CD4-positive, alpha-beta T cell treated with Interleukin-21 for 1 hour (primary cell): ENCODE measurements around the gene HDAC11.
"Not testable (repeated sequence)": the region's sequence is repeated elsewhere in the genome, so short reads cannot be mapped to it uniquely, and the experiment has no call there.

Source experiments
- DNase-seq: peaks from one replicate; pipeline ENCODE4 v3.0.0-alpha.2; 2020

HDAC11 gene

DNA sequence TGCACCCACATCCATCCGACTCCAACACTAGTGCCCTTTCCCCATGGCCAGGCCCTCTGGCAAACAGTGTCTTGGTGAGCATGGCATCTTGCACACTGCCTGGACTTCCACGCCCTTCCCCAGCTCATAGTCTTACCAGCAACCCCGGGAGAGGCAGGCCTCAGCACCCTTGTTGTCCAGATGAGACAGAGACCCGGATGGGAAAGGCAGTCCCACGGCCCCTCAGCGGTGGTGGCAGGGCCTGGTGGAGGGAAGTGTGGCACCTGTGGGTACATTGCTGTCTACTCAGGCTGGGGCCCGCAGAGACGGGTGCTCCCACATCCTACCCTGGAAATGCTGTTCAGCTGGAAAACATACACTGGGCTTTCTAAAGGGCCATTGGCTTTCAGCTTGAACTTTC, 28.4 kb downstream of the HDAC11 start:
- no peak for DNase-seq

DNA sequence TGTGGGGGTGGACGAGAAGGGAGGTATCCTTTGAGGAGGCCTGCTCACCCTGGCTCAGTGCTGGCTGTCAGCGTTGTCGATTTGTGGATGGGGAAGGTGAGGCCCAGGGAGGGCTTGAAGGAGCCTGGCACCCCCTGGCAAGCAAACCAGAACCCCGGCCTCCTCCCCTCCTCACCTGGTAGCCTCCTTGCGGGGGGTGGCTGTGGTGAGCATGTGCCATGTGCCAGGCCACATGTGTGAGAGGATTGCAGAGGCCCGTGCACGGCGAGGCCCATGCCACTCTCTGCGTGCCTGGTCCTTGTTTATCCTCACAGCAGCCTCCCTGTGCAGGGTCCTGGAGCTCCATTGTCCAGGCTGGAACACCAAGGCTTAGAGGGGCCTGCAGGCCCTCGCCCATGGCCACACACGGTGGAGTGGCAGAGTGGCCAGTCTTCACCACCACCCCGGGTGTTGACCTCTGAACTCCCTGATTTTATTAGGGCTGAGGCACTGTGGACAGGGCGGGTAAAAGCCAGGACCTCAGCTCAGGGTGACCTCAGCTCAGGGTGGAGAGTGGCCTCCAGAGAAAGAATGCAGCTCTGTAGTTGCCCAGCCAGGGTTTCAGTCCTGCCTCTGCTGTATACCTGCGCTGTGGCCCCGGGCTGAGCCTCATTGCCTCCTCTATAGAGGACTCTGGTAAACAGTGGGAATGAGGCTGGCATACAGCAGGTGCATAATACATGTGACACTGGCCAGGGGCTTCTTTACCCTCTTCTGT, 29.1 kb downstream of the HDAC11 start:
- no peak for DNase-seq

DNA sequence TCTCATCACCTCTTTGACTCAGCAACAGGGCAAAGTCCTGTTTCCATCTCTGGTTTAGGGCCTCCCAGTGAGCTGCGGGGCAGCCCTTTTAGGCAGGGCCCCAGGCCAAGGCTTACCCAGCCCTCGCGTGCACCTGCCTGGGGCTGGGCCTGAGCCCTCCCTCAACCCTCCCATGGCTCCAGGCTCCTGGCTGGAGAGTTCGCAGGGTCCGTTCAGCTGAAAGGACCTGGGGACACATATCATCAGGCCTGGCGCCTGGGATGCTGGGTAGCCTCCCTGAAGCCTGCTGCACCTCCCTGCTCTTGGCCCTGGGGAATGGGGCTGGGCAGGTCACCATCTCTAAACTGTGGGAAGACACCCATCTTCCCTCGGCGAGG, 29.7 kb downstream of the HDAC11 start:
- DNase-seq: no peak

DNA sequence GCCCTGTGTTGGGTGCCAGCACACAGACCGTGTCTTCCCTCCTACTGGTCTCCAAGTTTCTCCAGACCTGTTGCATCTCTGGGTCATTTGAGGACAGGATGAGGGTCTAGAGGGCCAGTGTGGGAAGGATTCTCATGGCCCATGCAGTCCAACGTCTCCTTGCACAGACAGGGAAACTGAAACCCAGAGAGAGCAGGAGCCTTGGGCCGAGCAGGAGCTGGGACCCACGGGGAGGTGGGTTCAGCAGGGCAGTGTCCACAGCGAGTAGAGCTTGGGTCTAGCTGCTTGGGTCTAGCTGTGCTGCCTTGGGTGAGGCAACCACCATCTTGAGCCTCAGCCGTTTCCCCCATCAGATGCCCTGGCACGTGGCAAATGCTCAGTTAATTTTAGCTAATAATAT, 32.3 kb downstream of the HDAC11 start:
- no peak for DNase-seq

DNA sequence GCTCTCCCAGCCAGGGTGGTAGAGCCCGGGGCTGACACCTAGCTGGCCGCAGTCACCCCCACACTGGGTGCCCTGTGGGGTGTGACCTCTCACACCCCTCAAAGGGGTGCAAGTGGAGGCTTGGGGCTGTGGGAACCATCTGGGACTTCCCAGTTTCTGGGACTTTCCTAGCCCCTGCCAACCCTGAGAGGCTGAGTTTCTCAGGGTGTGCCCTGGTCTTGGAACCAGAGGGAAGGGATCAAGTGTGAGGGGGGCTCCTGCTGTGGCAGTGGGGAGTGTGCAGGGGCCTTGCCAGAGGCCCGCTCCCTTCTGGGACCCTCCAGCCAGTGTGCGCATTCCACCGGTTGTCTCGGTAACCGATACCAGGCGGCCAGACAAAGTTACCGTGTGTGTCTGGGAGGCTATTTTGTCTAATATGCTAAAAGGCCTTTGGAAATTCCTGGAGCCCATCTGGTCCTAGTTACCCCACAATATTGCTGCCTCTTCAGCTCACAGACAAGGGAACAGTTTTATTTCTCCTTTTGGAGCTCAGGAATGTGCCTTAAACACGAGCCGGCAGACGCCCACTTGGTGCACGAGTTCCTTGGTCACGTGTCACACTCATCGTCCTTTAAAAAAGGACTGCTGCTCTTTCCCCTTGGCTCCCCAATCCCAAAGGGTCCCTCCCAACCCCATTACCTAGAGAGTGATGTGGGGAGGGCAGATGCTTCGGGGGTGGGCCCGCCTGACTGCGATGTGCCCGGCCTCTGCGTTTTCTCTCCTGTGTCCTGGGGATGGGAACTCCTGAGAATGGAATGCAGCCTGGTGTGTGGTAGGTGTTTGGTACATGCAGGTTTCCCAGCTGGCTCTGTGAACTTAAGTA, 33.2 kb downstream of the HDAC11 start:
- DNase-seq: no peak

DNA sequence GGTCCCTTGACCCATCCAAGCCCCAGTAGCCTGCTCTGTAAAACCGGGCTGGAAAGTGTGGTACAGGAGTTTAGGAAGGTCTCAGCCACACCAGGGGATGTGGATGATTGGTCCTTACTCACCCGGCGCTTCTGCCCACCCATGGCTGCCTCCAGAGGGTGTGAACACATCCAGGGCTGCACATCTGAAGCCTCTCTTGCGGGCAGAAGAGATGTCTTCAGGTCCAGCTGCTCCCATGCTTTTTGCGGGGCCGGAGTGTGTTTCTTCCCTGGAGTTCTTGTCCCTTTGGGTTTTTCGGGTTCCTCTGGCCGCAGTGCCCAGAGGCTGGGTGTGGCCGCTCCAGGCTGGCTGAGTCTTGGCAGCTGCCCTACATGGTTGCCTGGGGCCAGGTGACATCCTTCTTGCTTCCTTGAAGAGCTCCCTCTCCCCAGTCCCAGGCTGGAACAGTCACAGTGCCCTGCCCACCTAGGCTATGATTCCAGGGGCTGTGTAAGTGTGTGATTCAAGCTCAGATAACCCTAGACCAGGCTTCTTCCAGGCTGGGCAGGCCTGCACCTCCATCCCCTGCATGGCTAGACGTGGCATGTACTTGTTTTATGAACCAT, 33.9 kb downstream of the HDAC11 start:
- no peak for DNase-seq

DNA sequence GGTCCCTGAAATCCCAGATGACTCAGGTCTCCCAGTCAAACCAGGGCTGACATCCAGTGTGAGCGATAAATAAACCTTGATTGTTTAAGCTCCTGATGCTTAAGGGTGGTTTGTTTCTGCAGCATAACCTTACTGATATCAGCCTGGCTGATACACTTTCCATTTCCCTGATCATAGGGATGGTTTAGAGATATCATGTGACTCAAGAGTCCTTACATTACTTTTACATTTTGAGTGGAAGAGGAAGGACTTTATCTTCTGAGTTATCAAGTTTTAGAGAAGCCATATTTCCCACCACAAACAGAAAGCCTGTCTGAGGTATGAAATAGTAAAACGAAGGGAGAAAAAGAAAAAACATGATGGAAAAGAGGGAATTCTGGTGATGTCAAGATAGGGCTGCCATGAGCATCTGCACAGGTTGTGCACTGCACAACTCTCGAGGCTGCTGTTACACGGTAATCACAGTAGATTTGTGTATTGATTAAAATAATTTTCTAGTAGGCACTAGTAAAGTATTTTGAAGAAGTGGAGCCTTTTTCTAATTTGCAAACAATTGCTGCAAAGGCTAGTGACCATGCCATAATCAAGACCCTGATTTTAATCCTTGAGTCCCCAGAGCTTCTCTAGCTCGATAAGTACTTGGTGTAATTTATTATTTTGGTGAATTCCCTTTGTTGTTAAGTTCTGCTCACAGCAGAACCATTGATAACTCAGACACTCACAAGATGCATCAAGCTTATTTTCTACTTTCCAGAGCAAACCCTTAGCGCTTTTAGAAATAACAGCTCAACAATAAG, 34.7 kb downstream of the HDAC11 start:
- no peak for DNase-seq

DNA sequence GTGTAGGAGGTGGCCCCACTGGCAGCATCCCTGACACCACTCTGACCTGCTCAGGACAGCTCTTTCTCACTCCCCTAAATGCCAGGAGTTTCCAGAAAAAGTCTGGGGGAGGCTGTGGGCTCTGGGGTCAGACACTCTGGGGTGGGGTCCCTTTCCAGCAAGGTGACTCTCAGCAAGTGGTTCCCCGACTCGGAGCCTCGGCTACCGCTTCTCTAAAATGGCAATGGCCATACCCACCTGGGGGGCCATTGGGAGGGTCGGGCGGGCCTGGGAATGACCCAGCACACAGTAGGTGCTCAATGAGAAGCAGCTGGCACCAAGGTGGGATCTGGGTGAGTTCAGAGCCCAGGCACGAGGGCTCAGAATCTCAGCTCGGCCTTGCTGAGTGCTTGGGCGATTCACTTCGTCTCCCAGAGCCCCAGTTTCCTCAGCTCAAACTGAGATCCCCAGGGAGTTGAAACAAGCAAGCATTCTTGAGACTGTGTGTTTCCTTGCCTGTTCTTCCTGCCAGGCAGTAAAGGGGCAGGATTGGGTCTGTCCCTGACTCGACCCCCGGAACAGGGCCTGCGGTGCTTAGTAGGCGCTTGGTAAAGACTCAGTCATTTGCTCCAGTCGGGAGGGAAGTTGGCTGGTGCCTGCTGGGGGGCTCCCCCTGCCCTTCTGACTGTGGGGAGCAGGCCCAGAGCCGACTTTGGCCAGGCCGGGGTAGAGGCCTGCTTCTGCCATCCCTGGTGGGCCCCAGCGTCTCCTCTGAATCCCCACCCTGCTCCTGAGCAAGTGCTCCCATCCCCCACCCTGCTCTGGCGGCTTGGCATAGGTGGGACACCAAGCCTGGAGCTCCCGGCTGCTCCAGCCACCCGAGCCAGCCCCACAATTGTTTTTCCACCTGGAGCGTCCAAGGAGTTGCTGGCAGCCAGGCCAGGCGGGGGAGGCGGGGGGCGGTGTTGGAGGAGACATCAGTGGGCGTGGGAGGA, 36.0 kb downstream of the HDAC11 start:
- DNase-seq: no peak

DNA sequence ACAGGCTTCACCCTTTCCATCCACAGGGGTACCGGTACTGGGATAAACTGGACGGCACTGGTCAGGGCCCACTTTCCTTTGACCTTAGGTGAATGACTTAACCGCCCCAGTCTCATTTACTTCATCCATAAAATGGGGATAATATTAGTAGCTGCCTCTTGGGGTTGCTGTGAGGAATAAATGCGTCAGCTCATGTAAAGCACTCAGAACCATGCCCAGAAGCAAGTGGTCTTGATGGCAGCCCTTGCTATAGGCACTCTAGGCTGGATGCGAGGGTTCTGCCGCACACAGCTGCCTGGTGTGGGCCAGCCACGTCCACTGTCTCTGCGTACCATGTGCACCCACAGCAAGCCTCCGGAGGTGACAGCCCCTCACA, 36.6 kb downstream of the HDAC11 start:
- no peak for DNase-seq

DNA sequence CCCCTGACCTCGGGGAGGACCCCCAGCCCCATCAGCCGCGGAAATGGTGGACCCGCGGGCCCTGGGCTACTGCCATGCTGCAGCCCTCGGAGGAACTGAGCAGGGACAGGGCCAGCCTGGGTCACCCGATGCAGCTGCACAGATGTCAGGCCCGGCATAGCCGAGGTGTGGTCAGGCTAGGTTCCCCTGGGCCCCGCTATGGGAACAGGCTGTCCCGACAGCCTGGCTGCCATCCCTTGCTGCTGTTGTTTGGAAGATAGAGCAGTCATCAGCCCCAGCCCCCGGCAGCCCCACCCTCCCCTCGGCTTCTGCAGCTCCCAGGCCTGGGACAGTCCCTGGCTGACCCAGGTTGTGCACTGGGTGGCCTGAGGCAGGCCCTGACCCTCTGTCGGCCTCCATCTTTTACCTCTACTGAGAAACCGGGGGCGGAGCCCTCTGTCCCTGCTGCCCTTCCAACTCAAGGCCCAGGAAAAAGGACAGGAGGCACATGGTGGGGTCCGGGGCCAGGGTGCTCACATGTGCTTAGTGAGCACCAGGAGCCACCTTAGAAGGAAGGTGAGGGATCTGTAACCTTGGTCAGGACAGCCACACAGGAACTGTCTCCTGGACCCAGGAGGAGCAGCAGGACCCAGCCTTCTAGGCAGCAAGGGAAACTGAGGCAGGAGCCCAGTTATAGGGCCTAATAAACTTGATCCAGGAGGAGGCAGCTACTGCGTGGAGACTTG, 37.3 kb downstream of the HDAC11 start:
- DNase-seq: no peak

DNA sequence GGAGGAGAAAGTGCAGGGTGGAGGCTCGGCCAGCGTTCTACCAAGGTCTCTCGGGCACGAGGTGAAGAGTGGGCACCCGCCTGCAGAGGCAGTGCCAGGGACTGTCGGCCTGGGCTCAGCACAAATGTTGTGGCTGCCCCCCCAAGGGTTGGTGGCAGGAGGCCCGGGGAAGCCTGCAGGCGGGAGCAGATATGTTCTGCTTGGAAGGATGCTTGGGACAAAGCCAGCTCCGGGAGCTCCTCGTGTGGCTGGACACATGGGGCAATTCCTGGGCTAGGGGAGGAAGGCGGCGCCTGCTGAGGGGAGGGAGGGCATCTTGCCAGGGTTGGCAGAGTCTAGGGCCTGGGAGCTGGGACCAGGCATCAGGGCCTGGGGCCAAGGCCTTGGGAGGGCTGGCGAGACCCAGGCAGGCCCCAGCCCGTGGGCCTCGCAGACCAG, 38.4 kb downstream of the HDAC11 start:
- no peak for DNase-seq

DNA sequence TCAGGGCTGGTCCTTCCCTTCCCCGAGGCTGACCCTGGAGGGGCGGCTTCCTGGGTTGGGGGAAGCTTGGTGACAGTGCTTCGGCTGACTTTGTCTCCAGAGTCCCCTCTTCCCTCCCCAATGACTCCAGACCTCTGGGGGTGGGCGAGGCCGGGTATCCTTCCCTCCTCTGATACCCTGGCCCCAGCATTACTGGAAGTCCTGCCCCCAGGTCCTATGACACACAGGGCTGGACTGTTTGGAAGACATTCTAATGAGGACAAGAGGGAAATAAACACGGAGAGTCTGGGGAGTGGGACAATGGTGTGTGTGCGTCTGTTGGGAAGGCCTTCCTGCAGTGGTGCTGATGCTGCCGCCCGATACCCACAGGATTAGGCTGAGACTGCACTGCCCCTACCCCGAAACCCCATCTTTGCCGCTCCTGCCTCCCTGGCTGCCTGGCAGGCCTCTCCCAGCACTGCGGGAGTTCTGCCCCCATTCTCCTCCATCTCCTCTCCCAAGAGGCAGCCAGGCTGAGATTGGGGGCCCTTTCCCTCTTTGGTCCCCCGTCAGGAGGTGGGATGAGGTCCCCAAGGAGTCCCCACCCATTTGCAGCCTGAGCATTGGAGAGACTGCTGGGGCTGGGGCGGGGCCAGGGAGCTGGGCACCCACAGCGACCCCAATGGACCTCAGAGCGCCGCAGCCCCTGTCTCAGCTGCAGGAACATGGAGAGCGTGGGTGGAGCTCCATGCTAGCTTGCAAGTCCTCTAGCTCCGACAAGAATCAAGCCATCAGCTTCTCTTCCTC, 39.1 kb downstream of the HDAC11 start:
- no peak for DNase-seq

DNA sequence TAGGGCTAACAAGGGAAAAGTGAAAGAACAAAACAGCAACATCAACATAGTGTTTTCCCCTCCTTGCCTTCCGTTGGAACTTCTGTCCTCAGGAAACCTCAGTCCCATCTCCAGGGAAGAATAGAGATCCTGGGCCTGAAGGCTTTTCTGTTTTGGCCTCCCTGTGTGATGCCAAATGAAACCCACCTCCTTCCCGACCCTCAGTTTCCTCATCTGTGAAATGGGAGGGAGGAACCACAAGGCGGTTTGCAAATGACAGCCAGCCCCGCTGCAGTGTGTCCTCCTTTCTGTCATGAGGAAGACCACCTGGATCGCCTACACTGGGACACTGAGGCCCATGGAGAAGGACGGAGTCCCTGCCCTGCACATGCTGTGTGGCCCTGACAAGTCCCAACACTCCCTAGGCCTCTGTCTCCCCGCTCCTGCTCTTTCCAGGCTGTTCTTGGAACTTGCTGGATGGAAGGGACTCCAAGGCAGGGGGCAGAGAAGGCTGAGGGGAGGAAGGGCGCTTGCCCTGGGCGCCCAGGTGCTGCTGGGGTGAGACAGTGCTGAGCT, 40.3 kb downstream of the HDAC11 start:
- no peak for DNase-seq

DNA sequence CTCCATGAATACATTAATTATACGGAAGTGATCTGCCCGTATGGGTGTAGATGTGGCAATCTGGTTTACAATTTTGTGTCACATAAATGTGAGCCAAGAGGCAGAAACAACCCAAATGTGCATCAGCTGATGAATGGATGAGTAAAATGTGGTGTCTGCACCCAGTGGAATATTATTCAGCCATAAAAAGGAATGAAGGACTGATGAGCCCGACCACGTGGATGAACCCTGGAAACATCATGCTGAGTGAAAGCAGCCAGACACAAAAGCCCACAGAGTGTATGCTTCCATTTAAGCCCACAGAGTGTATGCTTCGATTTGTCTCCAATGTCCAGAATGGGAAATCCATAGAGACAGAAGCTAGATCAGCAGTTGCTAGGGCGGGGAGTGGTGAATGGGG, 41.2 kb downstream of the HDAC11 start:
- no peak for DNase-seq

DNA sequence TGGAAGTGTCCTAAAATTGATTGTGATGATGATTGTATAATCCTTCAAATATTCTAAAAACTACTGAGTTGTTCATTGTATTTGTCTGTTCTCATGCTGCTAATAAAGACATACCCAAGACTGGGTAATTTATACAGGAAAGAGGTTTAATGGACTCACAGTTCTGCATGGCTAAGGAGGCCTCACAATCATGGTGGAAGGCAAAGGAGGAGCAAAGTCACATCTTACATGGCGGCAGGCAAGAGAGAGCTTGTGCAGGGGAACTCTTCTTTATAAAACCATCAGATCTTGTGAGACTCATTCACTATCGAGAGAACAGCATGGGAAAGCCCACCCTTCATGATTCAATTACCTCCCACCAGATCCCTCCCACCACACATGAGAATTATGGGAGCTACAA, 41.6 kb downstream of the HDAC11 start:
- DNase-seq: not testable (repeated sequence)

DNA sequence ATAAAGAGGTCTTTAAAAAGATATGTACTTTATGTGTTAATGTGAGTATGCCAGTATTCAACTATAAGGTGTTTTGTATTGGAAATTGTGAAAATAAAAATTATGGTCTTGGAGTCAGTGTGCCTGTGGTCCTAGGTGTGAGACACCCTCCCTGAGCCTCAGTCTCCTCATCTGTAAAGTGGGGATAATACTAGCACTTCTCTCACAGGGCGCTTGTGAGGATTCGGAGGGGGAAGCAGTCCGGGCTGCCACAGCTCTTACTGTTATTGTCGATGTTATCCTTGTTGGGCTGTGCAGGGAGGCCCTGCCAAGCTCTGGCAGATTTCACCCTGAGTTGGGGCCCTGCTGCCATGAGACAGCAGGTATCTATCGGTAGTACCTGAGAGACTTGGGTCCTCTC, 42.1 kb downstream of the HDAC11 start:
- DNase-seq: no peak

DNA sequence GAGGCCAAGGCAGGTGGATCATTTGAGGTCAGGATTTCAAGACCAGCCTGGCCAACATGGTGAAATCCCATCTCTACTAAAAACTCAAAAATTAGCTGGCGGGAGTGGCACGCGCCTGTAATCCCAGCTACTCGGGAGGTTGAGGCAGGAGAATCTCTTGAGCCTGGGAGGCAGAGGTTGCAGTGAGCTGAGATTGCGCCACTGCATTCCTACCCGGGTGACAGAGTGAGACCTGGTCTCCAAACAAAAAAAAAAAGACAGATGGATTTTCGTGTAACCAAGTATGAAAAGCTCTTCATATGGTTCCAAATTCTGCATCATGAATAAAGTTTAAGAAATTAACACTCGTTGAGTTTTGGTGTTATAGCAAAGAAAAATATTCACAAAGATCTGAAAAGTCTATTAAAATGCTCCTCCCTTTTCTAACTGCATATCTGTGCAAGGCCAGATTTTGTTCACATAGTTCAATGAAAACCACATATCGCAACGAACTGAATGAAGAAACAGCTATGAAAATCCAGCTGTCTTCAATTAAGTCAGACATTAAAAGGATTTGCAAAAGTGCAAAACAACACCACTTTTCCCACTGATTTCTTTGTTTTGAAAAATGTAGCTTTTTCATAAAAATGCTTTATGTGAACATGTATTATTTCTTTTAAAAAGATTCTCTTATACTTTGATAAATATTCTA, 45.0 kb downstream of the HDAC11 start:
- DNase-seq: no peak

DNA sequence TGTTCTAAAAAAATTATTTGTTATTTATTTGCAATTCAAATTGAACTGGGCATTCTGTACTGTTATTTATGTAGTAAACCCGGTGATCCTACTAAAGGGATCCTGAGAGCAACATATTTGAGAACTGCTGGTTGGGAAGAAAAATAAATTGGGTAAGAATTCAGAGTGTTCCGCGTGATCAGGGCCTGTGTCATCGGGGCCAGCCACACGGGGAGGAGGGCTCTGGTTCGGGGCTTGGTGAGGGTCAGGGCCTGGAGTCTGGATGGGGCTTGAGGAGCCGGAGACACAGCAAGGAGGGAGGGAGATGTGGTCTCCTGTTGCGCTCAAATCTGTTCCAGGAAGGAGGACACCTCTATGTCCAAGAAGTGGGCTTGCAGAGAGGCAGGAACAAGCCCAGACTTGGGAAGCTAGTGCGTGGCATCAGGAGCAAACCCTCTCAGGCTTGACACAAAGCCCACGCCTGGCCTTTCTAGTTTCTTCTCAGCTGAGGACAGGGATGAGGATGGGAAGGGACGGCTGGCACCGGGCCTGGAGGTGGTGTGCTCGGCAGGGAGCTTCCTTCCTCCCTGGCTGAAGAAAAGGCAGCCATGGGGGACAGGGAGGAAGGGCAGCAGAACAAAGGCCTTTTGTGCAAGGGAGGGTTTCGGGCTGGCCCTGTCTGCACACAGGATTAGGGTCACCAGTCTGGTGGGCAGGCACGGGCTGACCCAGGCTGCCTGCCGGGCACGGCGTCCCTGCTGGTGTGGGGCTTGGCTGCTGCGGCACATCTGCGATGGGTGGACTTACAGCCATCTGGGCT, 45.9 kb downstream of the HDAC11 start:
- no peak for DNase-seq

DNA sequence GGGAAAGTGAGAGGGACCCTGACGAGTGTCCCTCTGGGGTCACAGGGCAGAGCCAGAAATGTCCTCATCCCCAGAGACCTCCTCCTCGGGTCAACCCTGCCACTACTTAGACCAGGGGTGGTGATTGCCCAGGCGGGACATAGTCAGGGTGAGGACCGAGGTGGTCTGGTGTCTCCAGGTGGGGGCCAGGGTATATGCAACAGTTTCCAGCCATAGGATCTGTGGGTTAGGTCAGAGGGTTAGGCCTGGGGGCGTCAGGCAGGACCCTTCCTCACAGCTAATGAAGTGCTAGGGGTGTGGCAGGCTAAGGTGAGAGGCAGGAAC, 46.5 kb downstream of the HDAC11 start:
- no peak for DNase-seq
